H1 (cell line): ENCODE measurements around the gene CXCL3. TPM values are rescaled to one million over a fixed set of nuclear protein-coding genes. Genes with fewer than 3 reads are reported as not detected.

Experiments
- SAP30 ChIP-seq: fragments of 300-600 bp; sonication (generic); IDR thresholded peaks from 2 replicates; pipeline ENCODE4 v1.7.1; 2012; ENCODE audit warnings: low read length, moderate library complexity, mild to moderate bottlenecking, inconsistent platforms; ENCODE audit not compliant: insufficient read depth, insufficient replicate concordance
- polyA plus RNA-seq, 7 experiments: library from polyadenylated mRNA; depleted of rRNA in 3 of 7; stranded (reverse) in 5 of 7; unstranded in 2 of 7; fragments of >200 nt in 5 of 7; fragments of 200-250 nt in 2 of 7; gene quantifications; 1 replicate in 5 of 7; 2 replicates in 1 of 7; 4 replicates in 1 of 7; pipeline versions ENCODE4 v1.2.1 to v1.2.3, GENCODE V29; 2011 to 2013; ENCODE audit warnings: missing spikeins in 2 of 7, mixed read lengths in 2 of 7
- total RNA-seq: library from RNA; stranded (reverse); fragmentation: NEBNext Ultra II Directional; extraction: Animal tissue kit (Norgen Biotek cat#: 25700); gene quantifications from 2 replicates; pipeline ENCODE4 v1.2.1, GENCODE V29; 2021

CXCL3 gene
- total and polyA plus RNA-seq, 2 of the 8 experiments (the other 6 are each of a cell fraction or from before 2014, with no cell fraction given) = 3.1 to 5.2 TPM

- TF ChIP-seq SAP30 = no peak
Observed at GRCh38 chr4:74016068-74016467, 22.4 kb downstream of the CXCL3 start (continued).
